22Rv1 (cell line): ENCODE data around the gene CDH22.

Source experiments
- ZFX ChIP-seq: fragments of 450-650 bp; IDR thresholded peaks from 2 replicates; pipeline ENCODE4 v1.6.1; 2017; ENCODE audit warnings: antibody characterized with exemption, borderline replicate concordance
- TF ChIP-seq, protein P1 (sequence below): fragments of 450-650 bp; IDR thresholded peaks from 2 replicates; pipeline ENCODE4 v1.5.1; 2017; ENCODE audit warnings: mild to moderate bottlenecking

- TF ChIP-seq, protein P1, sequence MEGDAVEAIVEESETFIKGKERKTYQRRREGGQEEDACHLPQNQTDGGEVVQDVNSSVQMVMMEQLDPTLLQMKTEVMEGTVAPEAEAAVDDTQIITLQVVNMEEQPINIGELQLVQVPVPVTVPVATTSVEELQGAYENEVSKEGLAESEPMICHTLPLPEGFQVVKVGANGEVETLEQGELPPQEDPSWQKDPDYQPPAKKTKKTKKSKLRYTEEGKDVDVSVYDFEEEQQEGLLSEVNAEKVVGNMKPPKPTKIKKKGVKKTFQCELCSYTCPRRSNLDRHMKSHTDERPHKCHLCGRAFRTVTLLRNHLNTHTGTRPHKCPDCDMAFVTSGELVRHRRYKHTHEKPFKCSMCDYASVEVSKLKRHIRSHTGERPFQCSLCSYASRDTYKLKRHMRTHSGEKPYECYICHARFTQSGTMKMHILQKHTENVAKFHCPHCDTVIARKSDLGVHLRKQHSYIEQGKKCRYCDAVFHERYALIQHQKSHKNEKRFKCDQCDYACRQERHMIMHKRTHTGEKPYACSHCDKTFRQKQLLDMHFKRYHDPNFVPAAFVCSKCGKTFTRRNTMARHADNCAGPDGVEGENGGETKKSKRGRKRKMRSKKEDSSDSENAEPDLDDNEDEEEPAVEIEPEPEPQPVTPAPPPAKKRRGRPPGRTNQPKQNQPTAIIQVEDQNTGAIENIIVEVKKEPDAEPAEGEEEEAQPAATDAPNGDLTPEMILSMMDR = no peak
- no peak for TF ChIP-seq ZFX
These were observed 57.1 kb downstream of the CDH22 start for GRCh38 chr20:46251211-46251673.
